GM21723 (cell line): Measurements from ENCODE around the gene FBXO24.

Source experiments
- ATAC-seq: cut with Tn5 transposase; IDR thresholded peaks from one replicate; pipeline ENCODE4 v1.9.1; 2021; ENCODE audit warnings: mild to moderate bottlenecking, moderate library complexity; ENCODE audit not compliant: unreplicated experiment

FBXO24 gene

GRCh38 chr7:100614308-100614861, 28.3 kb downstream of the FBXO24 start:
- no peak for ATAC-seq

GRCh38 chr7:100620239-100620638, 34.1 kb downstream of the FBXO24 start:
- no peak for ATAC-seq

- ATAC-seq, result no peak
These were observed 34.7 kb downstream of the FBXO24 start for GRCh38 chr7:100620804-100621203.

- no peak for ATAC-seq
These were observed 35.4 kb downstream of the FBXO24 start for GRCh38 chr7:100621554-100621953.

GRCh38 chr7:100623951-100624824, 38.1 kb downstream of the FBXO24 start:
- ATAC-seq, result no peak

GRCh38 chr7:100626055-100626454, 39.9 kb downstream of the FBXO24 start:
- ATAC-seq, result no peak

GRCh38 chr7:100626530-100627237, 40.6 kb downstream of the FBXO24 start:
- ATAC-seq, result peak; percentile 75

- ATAC-seq, result no peak
These were observed 41.1 kb downstream of the FBXO24 start for GRCh38 chr7:100627238-100627549.

- no peak for ATAC-seq
These were observed 43.1 kb downstream of the FBXO24 start for GRCh38 chr7:100629117-100629716.

GRCh38 chr7:100630066-100630465, 43.9 kb downstream of the FBXO24 start:
- ATAC-seq, result no peak

- ATAC-seq, result peak; percentile 46
These were observed 47.0 kb downstream of the FBXO24 start for GRCh38 chr7:100632951-100633717.

GRCh38 chr7:100639995-100640516, 53.9 kb downstream of the FBXO24 start:
- no peak for ATAC-seq

GRCh38 chr7:100640517-100641440, 54.7 kb downstream of the FBXO24 start:
- ATAC-seq, result no peak

- no peak for ATAC-seq
These were observed 55.3 kb downstream of the FBXO24 start, which contains the start of gene TFR2 for GRCh38 chr7:100641463-100641859. Gene TFR2 (minus strand): TSS chr7:100641552. CDS start chr7:100641509, 43 bp downstream.

- no peak for ATAC-seq
These were observed 55.9 kb downstream of the FBXO24 start for GRCh38 chr7:100641860-100642533.

GRCh38 chr7:100642534-100642907, 56.4 kb downstream of the FBXO24 start:
- ATAC-seq, result no peak

GRCh38 chr7:100649826-100650565, 63.9 kb downstream of the FBXO24 start:
- no peak for ATAC-seq
